ENCODE measurements around the gene MYOF.

MYOF gene

GRCh38 chr10:93420091-93420490, 62.0 kb downstream of the MYOF start:
- no peak for DNase-seq

GRCh38 chr10:93419016-93419415, 63.1 kb downstream of the MYOF start:
- DNase-seq = peak; percentile 43

GRCh38 chr10:93417921-93418320, 64.2 kb downstream of the MYOF start:
- no peak for DNase-seq

- no peak for DNase-seq
Measured at GRCh38 chr10:93417266-93417665, 64.9 kb downstream of the MYOF start.

GRCh38 chr10:93416824-93417223, 65.3 kb downstream of the MYOF start:
- no peak for DNase-seq

- no peak for DNase-seq
Measured at GRCh38 chr10:93415693-93416092, 66.4 kb downstream of the MYOF start.

- DNase-seq = peak; percentile 60
Measured at GRCh38 chr10:93413252-93413689, 68.9 kb downstream of the MYOF start.

- DNase-seq = peak; percentile 75
Measured at GRCh38 chr10:93412801-93413200, 69.3 kb downstream of the MYOF start.

- DNase-seq = no peak
Measured at GRCh38 chr10:93410697-93411348, 71.3 kb downstream of the MYOF start.

GRCh38 chr10:93408783-93409182, 73.4 kb downstream of the MYOF start:
- DNase-seq = no peak

- DNase-seq = no peak
Measured at GRCh38 chr10:93406364-93407145, 75.6 kb downstream of the MYOF start.

- no peak for DNase-seq
Measured at GRCh38 chr10:93404048-93404354, 78.1 kb downstream of the MYOF start.

- no peak for DNase-seq
Measured at GRCh38 chr10:93403152-93404047, 78.7 kb downstream of the MYOF start.

- no peak for DNase-seq
Measured at GRCh38 chr10:93402192-93402591, 79.9 kb downstream of the MYOF start.

GRCh38 chr10:93398528-93398927, 83.6 kb downstream of the MYOF start:
- DNase-seq = no peak

GRCh38 chr10:93397020-93397419, 85.1 kb downstream of the MYOF start:
- no peak for DNase-seq

- no peak for DNase-seq
Measured at GRCh38 chr10:93393211-93393610, 88.9 kb downstream of the MYOF start.

- DNase-seq = peak; percentile 55
Measured at GRCh38 chr10:93392121-93392520, 90.0 kb downstream of the MYOF start.

GRCh38 chr10:93390306-93391090, 91.6 kb downstream of the MYOF start:
- DNase-seq = peak; percentile 90

GRCh38 chr10:93386631-93387369, 95.3 kb downstream of the MYOF start:
- DNase-seq = peak; percentile 97

- no peak for DNase-seq
Measured at GRCh38 chr10:93385345-93385744, 96.8 kb downstream of the MYOF start.

GRCh38 chr10:93384006-93384405, 98.1 kb downstream of the MYOF start:
- DNase-seq = no peak

Measured in inflammatory macrophage treated with lipopolysaccharide for 4 hours (primary cell).